Activated T-cell treated with anti-CD3 and anti-CD28 coated beads for 1 hour (primary cell): Measurements from ENCODE around the gene TTBK1.

ENCODE experiments used
- DNase-seq: peaks from one replicate; pipeline ENCODE4 v3.0.0-alpha.2; 2020; ENCODE audit warnings: low read depth

Gene TTBK1

DNA sequence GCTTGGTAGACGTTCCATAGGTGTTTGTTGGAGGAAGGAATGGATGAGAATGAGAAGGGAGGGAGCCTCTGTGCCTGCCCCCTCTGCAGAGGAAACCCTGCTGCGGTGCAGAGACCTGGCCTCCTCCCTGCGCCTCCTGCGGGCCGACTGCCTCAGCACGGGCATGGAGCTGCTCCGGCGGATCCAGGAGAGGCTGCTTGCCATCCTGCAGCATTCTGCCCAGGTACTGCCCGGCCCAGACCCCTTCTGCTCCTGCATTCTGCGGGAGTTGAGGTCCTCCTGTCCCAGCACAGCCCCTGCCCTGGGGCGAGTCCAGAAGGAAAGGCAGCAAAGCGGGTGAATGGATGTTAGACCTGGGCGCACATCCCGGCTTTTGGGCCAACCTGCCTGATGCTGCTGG is 20.1 kb upstream of the TTBK1 start:
- no peak for DNase-seq

GRCh38 chr6:43226192-43226851 is 17.0 kb upstream of the TTBK1 start:
- DNase-seq, result no peak

DNA sequence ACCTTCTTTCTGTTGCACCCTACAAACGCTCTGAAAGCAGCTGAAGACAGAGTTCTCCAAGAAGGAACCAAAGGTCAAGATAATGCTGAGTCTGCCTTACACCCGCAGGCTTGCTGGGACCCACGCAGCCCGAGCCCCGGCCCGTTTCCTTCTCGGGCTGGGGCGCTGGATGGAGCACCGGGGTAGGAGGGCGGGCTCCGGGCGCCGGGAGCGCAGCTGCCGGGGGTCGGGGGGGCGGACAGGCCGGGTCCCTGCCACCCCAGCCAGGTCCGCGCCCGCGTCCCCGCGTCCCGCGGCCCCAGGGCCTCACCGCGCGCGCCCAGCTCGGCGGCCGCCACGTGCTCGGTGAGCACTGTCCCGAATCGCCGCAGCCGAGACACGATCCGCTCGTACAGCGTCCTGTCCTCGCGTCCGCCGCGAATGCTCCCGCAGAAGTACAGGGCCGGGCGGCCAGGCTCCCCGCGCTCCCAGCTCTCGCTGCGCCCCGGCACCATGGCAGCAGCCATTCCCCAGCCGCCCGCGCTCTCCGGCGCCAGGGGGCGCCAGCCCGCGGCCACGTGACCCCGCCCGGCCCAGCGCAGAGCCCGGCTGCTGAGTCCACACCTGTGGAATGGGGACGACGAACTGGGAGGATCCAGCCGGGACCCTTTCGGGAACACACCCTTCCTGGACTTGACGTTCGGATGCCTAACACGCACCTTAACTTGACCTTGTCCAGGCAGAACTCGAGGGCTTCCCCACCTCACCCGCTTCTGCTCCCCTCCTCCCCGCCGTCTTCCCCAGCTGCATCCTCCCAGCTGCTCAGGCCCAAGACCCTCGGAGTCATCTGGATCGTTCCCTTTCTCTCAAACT is 14.1 kb upstream of the TTBK1 start, which contains the start of gene DNPH1:
TSS of gene DNPH1 (minus strand) at position 531 of the 852 bp plus-strand sequence. CDS start at position 506, 25 bp downstream.
- DNase-seq, result peak; percentile 72

DNA sequence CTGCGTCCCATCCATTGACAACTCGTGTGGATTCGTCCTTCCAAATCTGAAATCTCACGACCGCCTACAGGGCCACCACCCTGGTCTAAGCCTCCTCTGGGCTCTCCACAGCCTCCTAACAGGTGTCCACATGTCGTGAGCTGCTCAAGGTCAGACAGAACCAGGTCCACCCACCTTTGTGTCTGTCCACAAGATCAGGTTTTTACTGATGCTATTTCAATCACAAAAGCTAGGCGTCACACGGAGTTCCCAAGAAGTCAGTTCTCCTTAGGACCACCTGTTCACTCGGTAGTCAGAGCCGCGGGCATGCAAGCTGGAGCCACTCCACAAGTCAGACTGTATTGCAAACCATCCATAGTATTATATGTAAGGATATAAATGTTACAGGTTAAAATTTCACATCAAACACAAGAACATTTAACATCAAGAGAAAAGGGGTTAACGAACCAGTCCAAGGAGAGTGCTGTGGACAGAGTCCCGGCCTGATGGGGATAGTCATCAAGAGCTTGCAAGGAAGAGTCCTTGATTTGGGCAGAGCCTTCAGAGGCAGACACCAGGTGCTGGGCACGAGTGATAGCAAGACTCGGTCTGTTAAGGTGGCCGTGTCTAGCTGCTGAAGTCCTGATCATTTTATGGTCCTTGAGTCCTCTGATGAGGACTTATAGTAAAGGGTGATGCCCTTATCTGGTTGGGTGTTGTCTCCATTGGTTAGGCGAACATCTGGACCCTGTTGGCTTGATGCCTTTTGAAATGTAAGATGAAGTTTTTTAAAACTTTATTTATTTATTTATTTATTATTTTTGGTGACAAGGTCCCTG is 13.3 kb upstream of the TTBK1 start:
- DNase-seq, result no peak

DNA sequence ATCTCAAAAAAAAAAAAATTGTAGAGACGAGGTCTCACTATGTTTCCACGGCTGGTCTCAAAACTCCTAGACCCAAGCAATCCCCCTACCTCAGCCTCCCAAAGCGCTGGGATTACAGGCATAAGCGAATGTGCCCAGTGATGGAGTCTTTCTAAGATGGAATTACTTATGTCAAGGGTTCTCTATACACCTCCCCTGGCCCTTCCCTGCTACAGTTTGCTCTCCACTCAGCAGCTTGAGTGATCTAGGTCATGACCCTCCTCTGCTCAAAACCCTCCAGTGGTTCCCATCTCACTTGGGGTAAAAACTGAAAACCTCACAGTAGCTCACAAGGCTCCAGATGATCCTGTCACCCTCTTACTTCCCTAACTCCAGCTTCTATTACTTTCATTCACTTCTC is 12.2 kb upstream of the TTBK1 start:
- no peak for DNase-seq

- DNase-seq, result no peak
Observed at GRCh38 chr6:43231735-43232450, 11.4 kb upstream of the TTBK1 start.

DNA sequence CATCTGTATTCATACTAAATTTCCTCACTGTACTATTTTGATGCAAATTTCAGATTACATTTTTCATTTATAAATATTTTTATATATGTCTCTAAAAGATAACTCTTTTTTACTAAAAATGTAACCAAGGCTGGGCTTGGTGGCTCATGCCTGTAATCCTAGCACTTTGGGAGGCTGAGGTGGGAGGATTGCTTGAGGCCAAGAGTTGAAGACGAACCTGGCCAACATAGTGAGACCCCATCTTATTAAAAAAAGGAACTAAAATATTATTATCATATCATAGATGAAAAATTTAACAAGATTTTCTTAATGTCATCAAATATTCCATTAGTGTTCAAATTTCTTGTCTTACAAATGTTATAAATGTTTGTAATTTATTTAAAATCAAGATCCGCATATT is 7.4 kb upstream of the TTBK1 start:
- DNase-seq, result no peak

DNA sequence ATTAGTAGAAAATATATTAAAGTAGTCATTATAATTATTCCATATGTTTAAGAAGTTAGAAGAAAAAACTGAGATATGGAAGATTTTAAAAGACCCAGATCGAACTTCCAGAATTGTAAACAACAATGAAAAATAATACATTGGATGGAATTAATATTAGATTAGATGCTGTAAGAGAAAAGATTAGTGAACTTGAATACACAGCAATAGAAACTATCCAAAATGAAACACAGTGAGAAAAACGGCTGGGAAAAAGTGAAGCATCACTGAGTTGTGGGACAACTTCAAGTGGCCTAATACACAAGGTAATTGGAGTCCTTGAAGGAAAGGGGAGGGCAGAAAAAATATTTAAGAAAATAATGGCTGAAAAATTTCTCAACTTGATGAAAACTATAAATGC is 4.2 kb upstream of the TTBK1 start:
- no peak for DNase-seq

- DNase-seq, result no peak
Observed at GRCh38 chr6:43240950-43241349, 2.3 kb upstream of the TTBK1 start.

DNA sequence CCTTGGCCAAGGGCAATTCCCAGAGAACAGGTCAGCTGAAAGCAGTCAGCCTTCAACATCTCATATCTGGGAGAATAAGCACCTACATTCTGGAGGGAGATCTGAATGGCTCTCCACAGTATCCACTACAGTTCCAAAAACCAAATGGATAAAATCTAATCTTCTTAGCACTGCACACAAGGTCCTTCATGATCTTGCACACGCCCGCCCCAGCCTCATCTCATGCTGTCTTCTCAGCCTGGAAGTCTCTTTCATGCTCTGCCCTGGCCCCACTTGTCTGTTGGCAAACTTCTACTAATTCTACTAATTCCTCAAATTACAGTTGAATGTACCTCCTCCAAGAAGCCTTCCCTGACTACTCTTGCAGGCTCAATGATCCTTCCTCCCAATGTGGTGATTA is 1.8 kb upstream of the TTBK1 start:
- DNase-seq, result no peak

- no peak for DNase-seq
Observed at GRCh38 chr6:43243664-43244321, 512 bp downstream of the TTBK1 start.

DNA sequence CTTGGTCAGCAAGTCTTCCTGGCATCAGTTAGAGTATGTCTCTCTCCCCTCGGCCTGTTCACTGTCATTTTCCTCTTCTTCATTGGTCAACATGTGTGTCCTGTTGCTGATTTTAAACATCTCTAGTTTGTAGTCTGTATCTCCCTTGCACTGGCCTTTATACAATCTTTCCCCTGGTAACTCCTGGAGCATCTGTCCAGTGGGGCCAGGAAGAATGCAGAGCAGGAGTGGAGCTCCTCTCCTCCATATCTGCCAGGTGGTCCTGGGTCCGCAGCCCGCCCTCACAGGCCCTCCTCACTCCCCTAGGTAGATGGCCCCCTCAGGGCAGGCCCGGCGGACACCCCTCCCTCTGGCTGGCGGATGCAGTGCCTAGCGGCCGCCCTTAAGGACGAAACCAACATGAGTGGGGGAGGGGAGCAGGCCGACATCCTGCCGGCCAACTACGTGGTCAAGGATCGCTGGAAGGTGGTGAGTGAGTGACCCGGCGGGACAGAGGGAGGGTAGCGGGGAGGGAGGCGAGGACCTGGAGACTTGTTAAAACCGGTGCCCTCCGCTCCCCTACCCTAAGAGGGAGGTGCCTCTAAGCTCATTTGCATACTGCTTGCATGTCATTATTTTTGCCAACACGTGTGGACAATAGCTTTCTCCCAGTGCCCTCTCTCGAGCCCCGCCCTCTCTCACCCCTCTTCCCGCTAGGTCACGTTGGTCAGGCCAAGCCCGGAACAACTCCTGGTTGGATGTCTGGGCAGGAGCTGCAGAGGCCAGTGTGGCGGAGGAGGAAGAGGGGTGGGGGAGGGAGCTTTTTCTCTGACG is 3.2 kb downstream of the TTBK1 start:
- no peak for DNase-seq

GRCh38 chr6:43247114-43247999 is 4.1 kb downstream of the TTBK1 start:
- peak; percentile 62 for DNase-seq

DNA sequence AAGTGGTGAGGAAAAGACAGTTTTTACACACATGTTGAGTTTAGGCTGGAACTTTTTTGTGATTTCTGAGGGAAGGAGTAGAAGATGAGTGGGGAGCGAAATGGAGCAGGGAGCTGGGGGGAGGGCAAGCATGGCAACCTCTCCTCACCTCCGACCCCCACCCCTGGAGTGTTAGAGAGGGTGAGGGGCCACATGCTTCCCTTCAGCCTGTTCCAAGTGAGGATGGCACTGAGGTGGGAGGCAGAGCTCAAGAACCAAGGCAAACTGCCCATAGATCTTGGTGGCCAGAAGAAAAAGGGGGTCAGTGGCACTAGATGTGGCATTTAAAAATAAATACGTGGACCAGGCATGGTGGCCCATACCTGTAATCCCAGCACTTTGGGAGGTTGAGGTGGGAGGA is 4.8 kb downstream of the TTBK1 start:
- DNase-seq, result no peak

DNA sequence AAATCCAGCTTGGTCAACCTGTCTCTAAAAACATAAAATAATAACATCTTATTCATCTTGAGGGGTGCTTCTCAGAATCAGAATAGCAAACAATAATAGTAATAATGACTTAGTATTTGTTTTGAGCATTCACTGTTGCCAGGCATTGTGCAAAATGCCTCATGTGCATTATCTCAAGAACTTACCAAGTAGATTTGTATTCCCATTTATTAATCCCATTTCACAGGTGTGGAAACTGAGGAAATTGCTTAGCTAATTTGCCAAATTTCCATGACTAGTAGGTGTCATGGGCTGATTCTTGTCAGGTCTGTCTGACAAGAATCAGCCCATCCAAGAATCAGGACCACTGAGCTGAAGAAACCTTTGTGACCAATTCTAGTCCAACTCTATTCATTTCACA is 5.5 kb downstream of the TTBK1 start:
- no peak for DNase-seq

- no peak for DNase-seq
Observed at GRCh38 chr6:43250992-43251373, 7.7 kb downstream of the TTBK1 start.

GRCh38 chr6:43253401-43253800 is 10.1 kb downstream of the TTBK1 start:
- DNase-seq, result no peak

DNA sequence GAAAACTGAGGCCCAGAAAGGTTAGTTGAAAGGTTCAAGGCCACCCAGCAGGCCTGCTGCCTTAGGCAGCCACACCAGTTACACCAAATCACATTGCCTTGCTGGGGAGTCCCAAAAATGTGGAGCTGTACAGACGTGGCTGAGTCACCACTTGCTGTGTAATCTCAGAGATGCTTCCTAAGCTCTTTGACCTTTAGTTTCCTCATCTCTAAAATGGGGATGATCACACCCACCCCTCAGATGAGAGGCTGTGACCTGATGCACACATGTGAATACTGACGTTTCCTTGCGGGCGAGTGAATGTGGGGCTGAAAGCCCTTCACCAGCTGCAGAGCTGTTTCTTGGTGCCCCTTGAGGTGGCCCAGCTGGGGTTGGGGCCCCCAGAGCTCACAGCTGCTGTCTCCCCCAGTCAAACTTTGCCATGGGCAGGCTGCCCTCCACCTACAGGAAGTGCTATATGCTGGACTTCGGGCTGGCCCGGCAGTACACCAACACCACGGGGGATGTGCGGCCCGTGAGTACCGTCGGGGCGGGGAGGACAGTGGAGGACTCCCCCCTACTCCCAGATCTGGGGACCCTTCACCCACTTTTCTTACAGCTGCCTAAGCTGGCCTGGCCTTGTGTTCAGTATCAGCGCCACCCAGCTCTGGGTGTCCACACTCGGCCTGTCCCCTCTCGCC is 11.0 kb downstream of the TTBK1 start:
- DNase-seq, result no peak

DNA sequence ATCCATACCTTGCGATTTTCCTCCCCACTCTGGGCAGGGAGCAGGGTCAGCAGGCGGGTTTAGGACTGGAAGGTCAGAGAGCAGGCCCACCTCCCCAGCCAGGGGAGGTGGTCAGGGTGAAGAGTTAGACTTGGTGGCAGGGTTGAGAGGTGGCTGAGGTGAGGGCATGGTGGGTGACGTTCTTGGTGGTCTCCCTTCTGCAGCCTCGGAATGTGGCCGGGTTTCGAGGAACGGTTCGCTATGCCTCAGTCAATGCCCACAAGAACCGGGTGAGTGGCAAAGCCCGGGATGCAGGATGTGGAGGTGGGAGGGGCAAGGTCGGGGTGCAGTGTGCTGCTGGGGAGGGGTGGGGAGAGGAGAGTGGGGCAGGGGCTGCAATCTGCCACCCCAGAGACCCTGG is 11.6 kb downstream of the TTBK1 start:
- DNase-seq, result no peak
